Activated CD4-positive, alpha-beta T cell treated with anti-CD3 and anti-CD28 coated beads, Interleukin-2, amount 50 U/mL, for 24 hours (primary cell): ENCODE data around the gene PACRG.
"Not testable (repeated sequence)": the region's sequence is repeated elsewhere in the genome, so short reads cannot be mapped to it uniquely, and the experiment has no call there.

Experiments
- DNase-seq, 2 donors: peaks; one replicate each; pipeline ENCODE4 v3.0.0-alpha.2; 2020; ENCODE audit warnings: low read depth in 1 of 2, low spot score in 1 of 2

The PACRG gene

GRCh38 chr6:163302747-163303146 lies 575.0 kb downstream of the PACRG start:
- DNase-seq, result no peak

DNA sequence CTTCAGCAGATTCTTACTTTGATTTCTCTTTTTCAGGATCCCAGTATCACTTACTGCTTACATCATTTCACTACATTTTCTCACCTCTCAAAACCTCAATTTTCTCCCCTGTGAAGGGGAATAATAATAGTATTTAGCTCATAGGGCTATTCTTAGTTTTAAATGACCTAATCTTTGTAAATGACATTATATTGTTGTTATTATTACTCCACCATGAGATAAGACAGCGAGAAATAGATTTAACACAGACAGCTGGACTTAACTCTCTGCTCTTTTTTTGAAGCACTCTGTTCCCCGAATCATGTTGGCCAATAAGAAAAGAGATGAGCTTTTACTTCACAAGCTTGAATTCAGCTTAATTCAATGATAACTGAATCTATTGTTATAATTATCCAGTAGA lies 578.2 kb downstream of the PACRG start:
- DNase-seq, result no peak

- no peak for DNase-seq
These were observed 581.1 kb downstream of the PACRG start for GRCh38 chr6:163308629-163309440.

DNA sequence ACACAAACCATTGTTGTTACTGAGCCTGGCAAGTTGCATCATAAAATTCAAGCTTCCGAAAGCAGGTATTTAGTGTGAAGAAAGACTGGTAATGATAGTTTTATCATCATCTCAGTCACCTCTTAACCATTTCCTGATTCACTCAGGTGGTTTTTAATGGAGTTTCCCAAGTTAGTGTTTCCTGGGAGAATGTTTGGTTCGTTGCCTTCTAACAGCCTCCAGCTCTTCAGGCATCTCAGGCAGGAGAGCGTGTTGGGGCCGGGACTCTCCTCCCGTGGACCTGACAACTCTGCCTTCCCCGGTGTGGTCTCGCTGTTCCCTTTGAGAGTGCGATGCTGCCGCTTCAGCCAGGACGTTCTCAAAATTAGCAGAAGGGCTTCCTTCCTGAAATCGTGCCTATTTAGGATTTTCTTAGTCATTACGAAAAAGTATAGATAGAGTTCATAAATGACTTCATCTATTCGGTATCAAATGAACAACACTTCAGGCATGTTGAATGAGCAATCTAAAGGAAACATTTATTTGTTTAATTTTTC lies 581.8 kb downstream of the PACRG start:
- no peak for DNase-seq

DNA sequence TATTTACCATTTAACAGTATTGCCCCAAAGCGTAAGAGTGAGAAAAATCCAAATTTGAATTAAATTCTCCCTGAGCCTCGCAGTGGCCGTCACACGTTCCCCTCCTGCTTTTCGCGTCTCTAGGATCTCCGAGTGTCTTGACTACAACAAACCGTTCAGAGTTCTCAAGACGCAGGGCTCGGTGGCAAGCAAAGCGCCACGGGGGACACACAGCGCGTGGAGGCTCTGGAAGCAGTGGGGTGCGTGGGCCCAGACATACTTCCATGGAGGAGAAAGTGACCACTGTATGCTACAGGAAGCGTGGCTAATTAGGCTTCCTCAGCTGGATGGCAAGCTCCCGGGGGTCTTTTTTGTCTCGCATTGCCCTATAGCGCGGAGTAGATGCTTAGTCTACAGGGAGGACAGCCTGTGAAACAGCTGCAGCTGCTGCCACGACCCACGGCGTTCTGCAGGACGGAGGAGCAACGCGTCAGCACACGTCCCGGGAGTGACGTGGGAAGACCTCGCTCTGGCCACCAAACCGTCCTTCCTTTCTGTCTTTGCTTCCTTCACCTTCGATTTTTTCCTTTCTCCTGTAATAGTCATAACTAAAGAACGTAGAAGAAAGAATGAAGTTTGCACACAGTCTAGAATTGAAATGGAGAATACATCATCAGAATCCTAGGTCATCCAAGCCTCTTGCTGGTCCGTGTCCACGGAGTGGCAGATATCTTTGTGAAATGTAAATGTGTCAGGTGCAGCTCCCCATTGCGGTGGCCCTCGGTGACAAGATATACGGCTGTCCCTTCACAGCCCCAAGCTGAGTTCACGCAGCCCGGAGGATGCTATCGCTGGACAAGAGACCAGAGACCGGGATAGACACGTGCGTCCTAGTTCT lies 582.6 kb downstream of the PACRG start:
- no peak for DNase-seq

DNA sequence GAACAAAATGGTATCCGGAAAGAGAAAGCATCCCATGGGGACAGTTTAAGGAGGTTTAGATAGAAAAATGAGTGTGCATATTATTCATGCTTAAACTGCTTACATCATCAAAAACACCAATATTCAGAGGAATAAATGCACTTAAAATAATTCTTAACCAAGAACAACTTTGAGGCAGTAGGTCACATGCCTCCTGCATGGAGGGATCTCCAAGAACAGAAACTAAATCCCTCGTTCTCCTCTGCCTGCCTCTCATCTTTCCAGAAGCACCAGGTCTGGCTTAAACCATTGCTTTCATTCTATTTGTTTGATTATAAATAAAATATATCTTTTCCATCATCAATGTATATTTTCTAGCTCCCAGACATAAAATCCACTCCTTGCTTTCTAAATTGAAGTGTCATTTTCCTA lies 583.2 kb downstream of the PACRG start:
- DNase-seq, result no peak

DNA sequence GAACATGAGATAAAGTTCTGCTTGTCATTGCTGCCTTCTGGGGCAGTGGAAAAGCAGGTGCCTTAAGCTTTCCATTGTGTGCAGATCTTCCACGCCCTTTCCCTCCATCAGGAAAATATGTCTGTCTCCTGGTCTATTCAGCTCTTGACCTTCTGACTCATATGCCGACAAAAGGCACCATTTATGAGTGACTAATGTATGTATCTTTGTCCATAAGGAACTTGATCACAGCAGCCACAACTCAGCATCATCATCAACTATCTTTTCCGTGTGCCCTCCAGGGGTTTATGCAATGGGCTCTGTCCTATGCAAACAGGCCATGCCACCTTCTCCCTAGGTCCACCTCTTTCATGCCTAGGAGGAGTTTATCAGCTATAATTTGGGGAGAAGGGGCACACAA lies 584.1 kb downstream of the PACRG start:
- no peak for DNase-seq

DNA sequence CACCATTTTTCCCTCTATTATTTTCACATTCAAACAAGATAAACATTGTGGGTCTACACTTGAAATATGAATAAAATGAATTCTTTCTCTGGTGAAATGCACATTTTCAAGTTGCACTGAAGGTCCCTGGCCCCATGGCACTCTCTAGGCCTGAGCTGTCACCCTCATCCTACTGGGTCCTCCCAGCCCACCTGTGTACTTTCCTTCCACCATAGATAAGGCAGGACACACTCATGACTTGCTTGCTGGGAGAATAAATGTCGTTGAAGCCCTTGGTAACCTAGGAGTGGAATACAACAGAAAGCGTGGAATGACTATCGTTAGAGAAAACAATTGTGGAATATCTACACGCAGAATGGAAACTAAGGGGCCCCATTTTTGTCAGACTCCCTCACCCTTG lies 585.8 kb downstream of the PACRG start:
- no peak for DNase-seq

DNA sequence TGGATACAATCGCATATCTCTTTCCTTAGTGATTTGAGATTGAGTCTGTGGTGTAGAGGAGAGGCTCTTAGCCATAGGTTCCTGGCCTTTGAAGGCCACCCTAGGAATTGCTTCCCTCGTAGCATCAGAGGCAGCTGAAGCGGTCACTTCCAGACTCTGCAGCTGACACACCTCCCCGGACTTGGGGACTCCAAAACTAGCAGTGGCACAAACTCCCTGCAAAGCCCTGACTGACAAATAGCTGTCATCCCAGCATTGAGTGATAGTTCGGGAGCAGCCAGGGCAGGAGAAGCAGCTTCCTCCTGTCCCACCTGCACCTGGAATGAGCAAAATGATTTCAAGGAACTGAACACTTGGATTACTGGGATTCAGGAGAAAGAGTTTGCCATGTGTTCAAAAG lies 586.2 kb downstream of the PACRG start:
- DNase-seq, result no peak

GRCh38 chr6:163314791-163315470 lies 587.2 kb downstream of the PACRG start:
- no peak for DNase-seq

DNA sequence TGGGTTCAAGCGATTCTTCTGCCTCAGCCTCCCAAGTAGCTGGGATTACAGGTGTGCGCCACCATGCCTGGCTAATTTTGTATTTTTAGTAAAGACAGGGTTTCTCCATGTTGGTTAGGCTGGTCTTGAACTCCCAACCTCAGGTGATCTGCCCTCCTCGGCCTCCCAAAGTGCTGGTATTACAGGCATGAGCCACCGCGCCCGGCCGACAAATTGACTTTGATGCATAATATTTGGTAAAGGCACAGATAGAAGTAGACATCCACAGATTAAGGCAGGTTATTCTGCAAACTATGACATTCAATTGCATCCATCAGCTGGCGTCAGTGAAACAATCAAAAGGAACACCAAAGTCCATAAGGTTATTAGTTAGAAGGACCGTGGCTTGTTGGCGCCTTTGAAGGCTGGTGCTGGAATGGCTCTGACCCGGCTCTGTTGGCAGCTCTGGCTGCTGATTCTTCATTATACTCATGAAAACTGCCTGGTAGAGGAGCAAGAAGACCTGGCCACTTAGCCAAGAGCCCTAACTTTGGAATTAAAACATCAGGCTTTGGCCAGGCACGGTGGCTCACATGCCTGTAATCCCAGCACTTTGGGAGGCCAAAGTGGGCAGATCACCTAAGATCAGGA lies 589.2 kb downstream of the PACRG start:
- DNase-seq, result not testable (repeated sequence)

GRCh38 chr6:163318071-163318786 lies 590.5 kb downstream of the PACRG start:
- no peak for DNase-seq

- no peak for DNase-seq
These were observed 592.0 kb downstream of the PACRG start for GRCh38 chr6:163319609-163320366.

GRCh38 chr6:163320402-163320801 lies 592.6 kb downstream of the PACRG start:
- DNase-seq, result no peak

- DNase-seq, result no peak
These were observed 593.0 kb downstream of the PACRG start for GRCh38 chr6:163320804-163321203.

DNA sequence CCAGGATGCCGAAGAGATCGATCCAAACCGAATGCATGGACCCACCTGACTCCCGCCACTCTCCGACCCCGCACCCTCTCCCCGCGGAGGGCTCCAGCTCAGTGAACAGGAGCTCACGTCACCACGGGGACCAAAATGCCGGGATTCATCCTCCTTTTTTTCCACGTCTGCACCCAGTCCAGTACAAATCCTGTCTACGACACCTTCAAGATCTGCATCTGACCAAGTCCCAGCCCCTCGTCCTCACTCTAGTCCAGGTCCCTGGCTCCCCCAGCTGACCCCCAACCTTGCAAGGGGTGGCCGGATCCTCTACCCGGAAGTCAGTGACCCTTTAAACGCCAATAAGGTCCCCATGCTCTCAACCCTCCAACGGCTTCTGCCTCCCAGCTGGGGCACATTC lies 593.9 kb downstream of the PACRG start:
- DNase-seq, result no peak

DNA sequence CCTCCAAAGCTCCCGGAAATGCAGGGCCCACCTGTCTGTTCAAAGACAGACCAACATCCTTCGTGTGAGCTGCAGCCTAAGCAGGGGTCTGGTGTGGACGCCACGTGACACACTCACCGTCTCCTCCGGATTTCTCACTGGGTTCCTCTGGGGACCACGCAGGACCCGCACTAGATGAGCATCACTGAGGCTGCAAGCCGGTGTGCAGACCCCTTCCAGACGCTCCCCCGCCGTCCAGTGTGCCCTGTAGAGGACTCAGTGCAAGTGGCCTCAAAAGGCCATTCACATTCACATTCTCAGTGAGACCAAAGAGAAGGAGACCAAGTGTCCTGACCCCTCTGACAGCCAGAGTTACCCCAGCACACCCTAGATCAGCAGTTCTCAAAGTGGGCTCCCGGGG lies 595.5 kb downstream of the PACRG start:
- DNase-seq, result no peak

GRCh38 chr6:163323705-163324104 lies 595.9 kb downstream of the PACRG start:
- DNase-seq, result no peak

- no peak for DNase-seq
These were observed 596.5 kb downstream of the PACRG start for GRCh38 chr6:163324326-163324687.
